ENCODE data around the gene FAM227B.

GRCh38 chr15:49460411-49460941 is 160.1 kb downstream of the FAM227B start:
- TF ChIP-seq CTCF (conservative IDR thresholded peaks at IDR 0.05 in 1 of 2, IDR thresholded peaks at IDR 0.05 in 1 of 2; ENCODE audit: extremely low read depth in 1 of 2, insufficient read depth in 1 of 2, low read depth in 1 of 2, low read length in 2 of 2) (no peak), EZH2 (IDR thresholded peaks at IDR 0.05; ENCODE audit: borderline replicate concordance, low read length) (no peak)

Measured in mammary epithelial cell (primary cell).